HepG2 (cell line): Measurements from ENCODE around the gene IGF2BP1.

Experiments
- HCFC1 ChIP-seq: fragments of 150-350 bp; IDR thresholded peaks from 2 replicates; pipeline ENCODE4 v1.6.1; 2014; ENCODE audit warnings: low read depth, low read length
- RBM39 ChIP-seq: fragments of 200-400 bp; formaldehyde crosslinking; IDR thresholded peaks from one replicate; pipeline ENCODE4 v1.6.1; 2018; ENCODE audit warnings: antibody characterized with exemption, mild to moderate bottlenecking, low read depth, low read length; ENCODE audit not compliant: poor library complexity, severe bottlenecking
- SP1 ChIP-seq, 2 experiments: fragments of 450-650 bp in 1 of 2; sonication (generic) in 1 of 2; formaldehyde crosslinking in 1 of 2; IDR thresholded peaks; 2 replicates each; pipeline versions ENCODE4 v1.4.0 to v1.6.1; 2016 to 2020; ENCODE audit warnings: missing genetic modification reagents in 1 of 2
- TARDBP ChIP-seq: sonication (generic); formaldehyde crosslinking; IDR thresholded peaks from 2 replicates; pipeline ENCODE4 v1.8.0; 2022; ENCODE audit warnings: mild to moderate bottlenecking, missing genetic modification reagents
- YY1 ChIP-seq: IDR thresholded peaks from 2 replicates; pipeline ENCODE4 v1.6.1; 2011; ENCODE audit warnings: low read length, low read depth, moderate library complexity, mild to moderate bottlenecking; ENCODE audit not compliant: insufficient read depth, insufficient replicate concordance
- ZNF407 ChIP-seq: sonication (generic); formaldehyde crosslinking; IDR thresholded peaks from one replicate; pipeline ENCODE4 v1.5.1; 2020; ENCODE audit warnings: mild to moderate bottlenecking, missing genetic modification reagents; ENCODE audit errors: not compliant biosample characterization

- TF ChIP-seq RBM39 (no peak), ZNF407 (no peak), YY1 (no peak), TARDBP (CRISPR knock-in tag) (no peak), SP1 (IDR thresholded peaks at IDR 0.05) (no peak), SP1 (CRISPR knock-in tag; IDR thresholded peaks at IDR 0.05) (no peak), HCFC1 (no peak)
These were observed 24.5 kb upstream of the IGF2BP1 start for GRCh38 chr17:48972749-48973097.
